Suprapubic skin (tissue), 4 donors: ENCODE data around the gene INPP4B.

Experiments
- EP300 ChIP-seq: sonication (generic); formaldehyde crosslinking; IDR thresholded peaks from one replicate; pipeline ENCODE4 v1.6.1; 2017; ENCODE audit warnings: antibody characterized with exemption
- POLR2A ChIP-seq, 2 donors: fragments of 450-650 bp; IDR thresholded peaks; one replicate each; pipeline ENCODE4 v1.6.1; 2017; ENCODE audit warnings: antibody characterized with exemption in 2 of 2, mild to moderate bottlenecking in 2 of 2, moderate library complexity in 2 of 2
- POLR2AphosphoS5 ChIP-seq, 3 donors: sonication (generic); formaldehyde crosslinking; IDR thresholded peaks; one replicate each; pipeline ENCODE4 v1.6.1; 2017; ENCODE audit warnings: antibody characterized with exemption in 3 of 3
- TF ChIP-seq, protein P1 (sequence below), 2 donors: fragments of 200-600 bp in 1 of 2; fragments of 450-650 bp in 1 of 2; sonication (generic) in 1 of 2; IDR thresholded peaks; one replicate each; pipeline ENCODE4 v1.5.1; 2016 to 2019; ENCODE audit warnings: antibody characterized with exemption in 2 of 2, mild to moderate bottlenecking in 1 of 2, moderate library complexity in 1 of 2

DNA sequence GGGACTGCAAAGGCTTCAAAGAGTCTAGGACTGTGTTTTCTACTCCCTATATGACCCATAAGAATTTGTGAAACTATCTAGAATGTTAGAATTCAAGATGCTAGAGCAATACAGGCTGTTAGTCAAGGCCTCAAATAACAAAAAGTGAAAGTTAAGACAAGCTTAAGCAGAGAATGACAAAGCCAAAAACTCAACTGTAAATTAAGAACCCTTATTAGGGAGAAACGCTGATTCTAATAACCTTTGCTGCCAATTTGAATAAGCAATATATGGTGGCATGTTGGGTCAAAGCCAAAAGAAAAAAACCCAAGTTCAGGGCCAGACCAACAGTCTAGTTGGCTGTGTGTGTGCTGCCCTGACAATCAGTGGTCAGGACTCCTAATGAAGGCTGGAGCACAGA is 160.0 kb downstream of the INPP4B start:
- TF ChIP-seq, protein P1, sequence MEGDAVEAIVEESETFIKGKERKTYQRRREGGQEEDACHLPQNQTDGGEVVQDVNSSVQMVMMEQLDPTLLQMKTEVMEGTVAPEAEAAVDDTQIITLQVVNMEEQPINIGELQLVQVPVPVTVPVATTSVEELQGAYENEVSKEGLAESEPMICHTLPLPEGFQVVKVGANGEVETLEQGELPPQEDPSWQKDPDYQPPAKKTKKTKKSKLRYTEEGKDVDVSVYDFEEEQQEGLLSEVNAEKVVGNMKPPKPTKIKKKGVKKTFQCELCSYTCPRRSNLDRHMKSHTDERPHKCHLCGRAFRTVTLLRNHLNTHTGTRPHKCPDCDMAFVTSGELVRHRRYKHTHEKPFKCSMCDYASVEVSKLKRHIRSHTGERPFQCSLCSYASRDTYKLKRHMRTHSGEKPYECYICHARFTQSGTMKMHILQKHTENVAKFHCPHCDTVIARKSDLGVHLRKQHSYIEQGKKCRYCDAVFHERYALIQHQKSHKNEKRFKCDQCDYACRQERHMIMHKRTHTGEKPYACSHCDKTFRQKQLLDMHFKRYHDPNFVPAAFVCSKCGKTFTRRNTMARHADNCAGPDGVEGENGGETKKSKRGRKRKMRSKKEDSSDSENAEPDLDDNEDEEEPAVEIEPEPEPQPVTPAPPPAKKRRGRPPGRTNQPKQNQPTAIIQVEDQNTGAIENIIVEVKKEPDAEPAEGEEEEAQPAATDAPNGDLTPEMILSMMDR (IDR thresholded peaks at IDR 0.05) = no peak
- TF ChIP-seq POLR2AphosphoS5 (IDR thresholded peaks at IDR 0.05) (no peak), EP300 (no peak), POLR2A (IDR thresholded peaks at IDR 0.05) (no peak)
